Measurements from ENCODE around the gene TRMT61A. TPM values are rescaled to one million over a fixed set of nuclear protein-coding genes. Genes with fewer than 3 reads are reported as not detected.

The TRMT61A gene
- polyA plus RNA-seq, 3 donors: 2.7 to 7.1 (median 3.4) TPM

DNA sequence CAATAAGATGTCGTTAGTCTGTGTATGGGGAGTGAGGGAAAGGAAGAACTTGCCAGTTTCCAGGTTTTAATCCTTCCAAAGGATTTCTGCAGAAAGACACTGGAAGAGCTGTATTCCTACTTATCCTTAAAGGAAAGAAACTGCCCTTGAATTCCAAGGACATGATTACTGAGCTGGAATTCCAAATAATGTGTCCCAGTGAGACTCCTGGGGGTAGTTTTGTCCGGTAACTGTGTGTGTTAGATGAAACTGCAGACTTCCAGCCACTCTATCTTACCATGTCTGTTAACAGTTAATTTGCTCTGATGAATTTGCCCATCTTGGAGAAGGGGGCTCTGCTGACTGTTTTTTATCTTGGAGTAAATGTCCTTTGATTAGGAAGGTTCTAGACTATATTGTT is 39.4 kb upstream of the TRMT61A start:
- no peak overlapping the region for H3K27ac ChIP-seq (ENCODE audit: low read depth in 1 of 2, low read length in 2 of 2)
- H4K20me1 ChIP-seq (ENCODE audit: insufficient read depth, low read length): peaks cover 31% of the 10 kb centered on the region
- no peaks in the 10 kb centered on the region for H3K27me3 ChIP-seq (ENCODE audit: control insufficient read depth in 2 of 2, insufficient read depth in 2 of 2, low read length in 2 of 2)
- H3K27ac Mint-ChIP-seq: no peak overlapping the region
- peaks cover 55 to 85% of the 10 kb centered on the region in 2 donors for H3K36me3 Mint-ChIP-seq
- H2AFZ ChIP-seq (ENCODE audit: insufficient read depth, low read depth, low read length, poor library complexity, severe bottlenecking): no peak overlapping the region
- H3K4me3 Mint-ChIP-seq: no peak overlapping the region
- H3K79me2 ChIP-seq (ENCODE audit: insufficient read depth, low read length): no peaks in the 10 kb centered on the region
- TF ChIP-seq, protein P1, sequence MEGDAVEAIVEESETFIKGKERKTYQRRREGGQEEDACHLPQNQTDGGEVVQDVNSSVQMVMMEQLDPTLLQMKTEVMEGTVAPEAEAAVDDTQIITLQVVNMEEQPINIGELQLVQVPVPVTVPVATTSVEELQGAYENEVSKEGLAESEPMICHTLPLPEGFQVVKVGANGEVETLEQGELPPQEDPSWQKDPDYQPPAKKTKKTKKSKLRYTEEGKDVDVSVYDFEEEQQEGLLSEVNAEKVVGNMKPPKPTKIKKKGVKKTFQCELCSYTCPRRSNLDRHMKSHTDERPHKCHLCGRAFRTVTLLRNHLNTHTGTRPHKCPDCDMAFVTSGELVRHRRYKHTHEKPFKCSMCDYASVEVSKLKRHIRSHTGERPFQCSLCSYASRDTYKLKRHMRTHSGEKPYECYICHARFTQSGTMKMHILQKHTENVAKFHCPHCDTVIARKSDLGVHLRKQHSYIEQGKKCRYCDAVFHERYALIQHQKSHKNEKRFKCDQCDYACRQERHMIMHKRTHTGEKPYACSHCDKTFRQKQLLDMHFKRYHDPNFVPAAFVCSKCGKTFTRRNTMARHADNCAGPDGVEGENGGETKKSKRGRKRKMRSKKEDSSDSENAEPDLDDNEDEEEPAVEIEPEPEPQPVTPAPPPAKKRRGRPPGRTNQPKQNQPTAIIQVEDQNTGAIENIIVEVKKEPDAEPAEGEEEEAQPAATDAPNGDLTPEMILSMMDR (IDR thresholded peaks at IDR 0.05): no peak
- H3K27me3 Mint-ChIP-seq (ENCODE audit: low read depth in 3 of 3): no peaks in the 10 kb centered on the region
- H3K4me2 ChIP-seq (replicated peaks; ENCODE audit: extremely low read depth, low read length, poor library complexity, severe bottlenecking): no peak overlapping the region
- WGBS (ENCODE audit: insufficient coverage): no CpG with 5 or more reads among the region's 2 CpGs
- peaks cover 69 to 93% of the 10 kb centered on the region in 2 donors for H3K36me3 ChIP-seq (replicated peaks in 1 of 2; ENCODE audit: control insufficient read depth in 1 of 2, insufficient read depth in 2 of 2, low read length in 2 of 2)
- H3K4me1 Mint-ChIP-seq: no peaks in the 10 kb centered on the region
- DNase-seq: no peak
- H3K4me1 ChIP-seq (ENCODE audit: control insufficient read depth in 1 of 2, insufficient read depth in 2 of 2, low read length in 2 of 2): no peaks in the 10 kb centered on the region
- no peak overlapping the region for H3K4me3 ChIP-seq (replicated peaks in 1 of 3; ENCODE audit: low read depth in 2 of 3, low read length in 3 of 3)
- no peak overlapping the region for H3K9ac ChIP-seq (ENCODE audit: insufficient read depth, low read length, poor library complexity, severe bottlenecking)
- no peaks in the 10 kb centered on the region for H3K9me3 Mint-ChIP-seq
- H3K9me3 ChIP-seq (replicated peaks in 1 of 2; ENCODE audit: control insufficient read depth in 1 of 2, insufficient read depth in 1 of 2, low read length in 2 of 2): no peaks in the 10 kb centered on the region
- intact Hi-C loops (cut with micrococcal nuclease): no loop called here

DNA sequence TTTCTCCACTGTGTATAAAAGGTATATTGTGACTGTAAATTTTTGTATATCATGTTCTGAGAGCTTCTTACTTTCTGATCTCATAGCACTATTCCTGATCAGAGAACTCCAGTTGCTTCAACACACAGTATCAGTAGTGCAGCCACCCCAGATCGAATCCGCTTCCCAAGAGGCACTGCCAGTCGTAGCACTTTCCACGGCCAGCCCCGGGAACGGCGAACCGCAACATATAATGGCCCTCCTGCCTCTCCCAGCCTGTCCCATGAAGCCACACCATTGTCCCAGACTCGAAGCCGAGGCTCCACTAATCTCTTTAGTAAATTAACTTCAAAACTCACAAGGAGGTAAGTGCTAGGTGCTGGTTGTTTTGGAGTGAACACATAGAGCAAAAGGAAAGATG is 37.3 kb upstream of the TRMT61A start:
- H3K36me3 ChIP-seq (replicated peaks in 1 of 2; ENCODE audit: control insufficient read depth in 1 of 2, insufficient read depth in 2 of 2, low read length in 2 of 2): peaks cover 85 to 96% of the 10 kb centered on the region in 2 donors

More for the DNA sequence above, 37.3 kb upstream of the TRMT61A start:
- Mint-ChIP-seq H3K9me3 (no peaks in the 10 kb centered on the region), H3K4me3 (no peak overlapping the region), H3K27ac (peak overlapping the region in 2 of 7 donors; percentile 51 to 54), H3K4me1 (no peaks in the 10 kb centered on the region), H3K27me3 (ENCODE audit: low read depth in 3 of 3) (peaks cover 0 to 1% (median 0%) of the 10 kb centered on the region in 3 donors), H3K36me3 (peaks cover 61 to 87% of the 10 kb centered on the region in 2 donors)
- Histone ChIP-seq H3K9me3 (replicated peaks in 1 of 2; ENCODE audit: control insufficient read depth in 1 of 2, insufficient read depth in 1 of 2, low read length in 2 of 2) (no peaks in the 10 kb centered on the region), H3K27ac (ENCODE audit: low read depth in 1 of 2, low read length in 2 of 2) (no peak overlapping the region), H3K27me3 (ENCODE audit: control insufficient read depth in 2 of 2, insufficient read depth in 2 of 2, low read length in 2 of 2) (no peaks in the 10 kb centered on the region), H2AFZ (ENCODE audit: insufficient read depth, low read depth, low read length, poor library complexity, severe bottlenecking) (no peak overlapping the region), H3K4me1 (ENCODE audit: control insufficient read depth in 1 of 2, insufficient read depth in 2 of 2, low read length in 2 of 2) (no peaks in the 10 kb centered on the region), H3K79me2 (ENCODE audit: insufficient read depth, low read length) (no peaks in the 10 kb centered on the region), H4K20me1 (ENCODE audit: insufficient read depth, low read length) (peaks cover 40% of the 10 kb centered on the region), H3K9ac (ENCODE audit: insufficient read depth, low read length, poor library complexity, severe bottlenecking) (no peak overlapping the region), H3K4me2 (replicated peaks; ENCODE audit: extremely low read depth, low read length, poor library complexity, severe bottlenecking) (no peak overlapping the region), H3K4me3 (replicated peaks in 1 of 3; ENCODE audit: low read depth in 2 of 3, low read length in 3 of 3) (no peak overlapping the region)
- TF ChIP-seq, protein P1 (IDR thresholded peaks at IDR 0.05): no peak
- DNase-seq: no peak
- WGBS (ENCODE audit: insufficient coverage): 85% methylated on average over 5 of the region's 10 CpGs
- intact Hi-C loops (cut with micrococcal nuclease): no loop called here
